ENCODE results near the gene AP1S3.

AP1S3 gene

DNA sequence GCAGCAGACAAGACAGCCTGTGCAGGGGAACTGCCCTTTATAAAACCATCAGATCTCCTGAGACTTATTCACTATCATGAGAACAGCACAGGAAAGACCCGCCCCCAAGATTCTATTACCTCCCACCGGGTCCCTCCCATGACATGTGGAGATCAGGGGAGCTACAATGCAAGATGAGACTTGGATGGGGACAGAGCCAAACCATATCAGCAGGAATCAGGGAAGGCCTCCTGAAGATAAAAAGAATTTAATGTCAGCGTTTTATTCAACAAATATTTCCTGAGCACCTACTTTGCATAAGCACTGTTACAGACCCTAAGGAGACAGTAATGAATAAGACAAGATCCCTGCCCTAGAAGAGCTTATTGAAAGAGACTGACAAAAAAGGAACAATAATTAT is 105.0 kb downstream of the AP1S3 start:
- no peaks in the 10 kb centered on the region for H3K36me3 ChIP-seq (replicated peaks)
- H3K4me1 ChIP-seq: no peaks in the 10 kb centered on the region
- no peaks in the 10 kb centered on the region for H3K9me3 ChIP-seq
- H3K27me3 ChIP-seq (ENCODE audit: low read depth): no peaks in the 10 kb centered on the region
- no peak for DNase-seq (ENCODE audit: low spot score in 2 of 2)
- in situ Hi-C loops (cut with MboI; ENCODE audit: low sequenced_read_pairs): no loop called here
- H3K4me3 ChIP-seq: no peak overlapping the region

- peaks cover 7% of the 10 kb centered on the region; the same call in 1 of the 2 replicates for H3K4me1 ChIP-seq
- no peaks in the 10 kb centered on the region for H3K27me3 ChIP-seq (ENCODE audit: low read depth)
- no peaks in the 10 kb centered on the region for H3K9me3 ChIP-seq
- H3K36me3 ChIP-seq (replicated peaks): no peaks in the 10 kb centered on the region
- H3K4me3 ChIP-seq: no peak overlapping the region
- in situ Hi-C loops (cut with MboI; ENCODE audit: low sequenced_read_pairs): no loop called here
- no peak for DNase-seq (ENCODE audit: low spot score in 2 of 2)
These were observed 105.9 kb downstream of the AP1S3 start for GRCh38 chr2:223731503-223731902.

- in situ Hi-C loops (cut with MboI; ENCODE audit: low sequenced_read_pairs): no loop called here
These were observed 107.6 kb downstream of the AP1S3 start for GRCh38 chr2:223729781-223730180.

GRCh38 chr2:223727562-223727961 is 109.8 kb downstream of the AP1S3 start:
- DNase-seq (ENCODE audit: low spot score in 2 of 2): peak; percentile 60 to 75
- Histone ChIP-seq H3K9me3 (no peaks in the 10 kb centered on the region), H3K27me3 (ENCODE audit: low read depth) (no peaks in the 10 kb centered on the region), H3K36me3 (replicated peaks) (no peaks in the 10 kb centered on the region), H3K4me3 (no peak overlapping the region), H3K4me1 (peaks cover 28% of the 10 kb centered on the region)
- in situ Hi-C loops (cut with MboI; ENCODE audit: low sequenced_read_pairs): no loop called here

More at GRCh38 chr2:223729781-223730180, 107.6 kb downstream of the AP1S3 start:
- H3K36me3 ChIP-seq (replicated peaks): no peaks in the 10 kb centered on the region
- H3K9me3 ChIP-seq: no peaks in the 10 kb centered on the region
- H3K27me3 ChIP-seq (ENCODE audit: low read depth): no peaks in the 10 kb centered on the region
- no peak for DNase-seq (ENCODE audit: low spot score in 2 of 2)
- H3K4me3 ChIP-seq: no peak overlapping the region
- H3K4me1 ChIP-seq: peaks cover 21% of the 10 kb centered on the region

GRCh38 chr2:223725986-223726970 is 111.1 kb downstream of the AP1S3 start:
- Histone ChIP-seq H3K4me1 (peaks cover 28% of the 10 kb centered on the region), H3K27me3 (ENCODE audit: low read depth) (no peaks in the 10 kb centered on the region), H3K36me3 (replicated peaks) (no peaks in the 10 kb centered on the region), H3K9me3 (no peaks in the 10 kb centered on the region), H3K4me3 (no peak overlapping the region)
- in situ Hi-C loops (cut with MboI; ENCODE audit: low sequenced_read_pairs): no loop called here
- no peak for DNase-seq (ENCODE audit: low spot score in 2 of 2)

DNA sequence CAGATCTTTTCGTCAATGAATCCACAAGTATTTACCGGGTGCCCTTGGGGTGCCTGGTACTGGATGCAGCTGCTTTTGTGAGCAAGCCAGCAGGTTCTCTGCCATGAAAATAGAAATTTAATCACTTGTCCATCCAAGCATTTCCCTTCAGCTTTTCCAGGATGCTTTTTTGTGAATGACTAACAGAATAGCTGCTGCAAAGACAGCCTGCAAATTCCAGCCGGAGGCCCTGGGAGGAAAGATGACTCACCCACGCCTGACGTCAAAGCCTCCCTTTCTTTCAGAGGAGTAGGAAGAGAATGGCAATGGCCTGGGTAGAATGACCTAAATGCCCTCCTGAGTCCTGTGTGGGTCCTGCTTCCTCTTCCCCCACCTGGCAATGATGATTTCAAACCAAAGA is 111.9 kb downstream of the AP1S3 start:
- H3K4me3 ChIP-seq: no peak overlapping the region
- no peaks in the 10 kb centered on the region for H3K9me3 ChIP-seq
- H3K36me3 ChIP-seq (replicated peaks): no peaks in the 10 kb centered on the region
- DNase-seq (ENCODE audit: low spot score in 2 of 2): peak; percentile 79 to 81
- H3K4me1 ChIP-seq: peaks cover 28% of the 10 kb centered on the region
- in situ Hi-C loops (cut with MboI; ENCODE audit: low sequenced_read_pairs): no loop called here
- no peaks in the 10 kb centered on the region for H3K27me3 ChIP-seq (ENCODE audit: low read depth)

- no peak overlapping the region for H3K4me3 ChIP-seq
- H3K4me1 ChIP-seq: peaks cover 28% of the 10 kb centered on the region
- no peaks in the 10 kb centered on the region for H3K27me3 ChIP-seq (ENCODE audit: low read depth)
- no peaks in the 10 kb centered on the region for H3K36me3 ChIP-seq (replicated peaks)
- in situ Hi-C loops (cut with MboI; ENCODE audit: low sequenced_read_pairs): no loop called here
- no peaks in the 10 kb centered on the region for H3K9me3 ChIP-seq
- no peak for DNase-seq (ENCODE audit: low spot score in 2 of 2)
These were observed 112.5 kb downstream of the AP1S3 start for GRCh38 chr2:223724861-223725260.

- no peak overlapping the region for H3K4me3 ChIP-seq
- in situ Hi-C loops (cut with MboI; ENCODE audit: low sequenced_read_pairs): no loop called here
- H3K27me3 ChIP-seq (ENCODE audit: low read depth): no peaks in the 10 kb centered on the region
- peak; percentile 42 to 65 for DNase-seq (ENCODE audit: low spot score in 2 of 2)
- H3K9me3 ChIP-seq: no peaks in the 10 kb centered on the region
- H3K4me1 ChIP-seq: peaks cover 28% of the 10 kb centered on the region
- H3K36me3 ChIP-seq (replicated peaks): no peaks in the 10 kb centered on the region
These were observed 113.4 kb downstream of the AP1S3 start for GRCh38 chr2:223723954-223724411.

GRCh38 chr2:223722226-223722625 is 115.2 kb downstream of the AP1S3 start:
- peaks cover 27% of the 10 kb centered on the region for H3K4me1 ChIP-seq
- in situ Hi-C loops (cut with MboI; ENCODE audit: low sequenced_read_pairs): no loop called here
- no peak overlapping the region for H3K4me3 ChIP-seq
- DNase-seq (ENCODE audit: low spot score in 2 of 2): no peak
- H3K9me3 ChIP-seq: no peaks in the 10 kb centered on the region
- no peaks in the 10 kb centered on the region for H3K27me3 ChIP-seq (ENCODE audit: low read depth)
- H3K36me3 ChIP-seq (replicated peaks): no peaks in the 10 kb centered on the region

GRCh38 chr2:223721746-223722145 is 115.6 kb downstream of the AP1S3 start:
- Histone ChIP-seq H3K4me1 (peaks cover 22% of the 10 kb centered on the region), H3K4me3 (no peak overlapping the region), H3K9me3 (no peaks in the 10 kb centered on the region), H3K27me3 (ENCODE audit: low read depth) (no peaks in the 10 kb centered on the region), H3K36me3 (replicated peaks) (no peaks in the 10 kb centered on the region)
- in situ Hi-C loops (cut with MboI; ENCODE audit: low sequenced_read_pairs): no loop called here
- no peak for DNase-seq (ENCODE audit: low spot score in 2 of 2)

- Histone ChIP-seq H3K9me3 (no peaks in the 10 kb centered on the region), H3K4me3 (no peak overlapping the region), H3K4me1 (peaks cover 13% of the 10 kb centered on the region), H3K27me3 (ENCODE audit: low read depth) (no peaks in the 10 kb centered on the region), H3K36me3 (replicated peaks) (no peaks in the 10 kb centered on the region)
- DNase-seq (ENCODE audit: low spot score in 2 of 2): no peak
- in situ Hi-C loops (cut with MboI; ENCODE audit: low sequenced_read_pairs): no loop called here
These were observed 117.0 kb downstream of the AP1S3 start for GRCh38 chr2:223720367-223720766.

- Histone ChIP-seq H3K4me3 (no peak overlapping the region), H3K36me3 (replicated peaks) (no peaks in the 10 kb centered on the region)
- in situ Hi-C loops (cut with MboI; ENCODE audit: low sequenced_read_pairs): no loop called here
These were observed 124.7 kb downstream of the AP1S3 start for GRCh38 chr2:223712642-223713041.

GRCh38 chr2:223711596-223712326 is 125.6 kb downstream of the AP1S3 start:
- H3K4me1 ChIP-seq: no peaks in the 10 kb centered on the region
- H3K9me3 ChIP-seq: no peaks in the 10 kb centered on the region
- H3K27me3 ChIP-seq (ENCODE audit: low read depth): no peaks in the 10 kb centered on the region
- no peak for DNase-seq (ENCODE audit: low spot score in 2 of 2)
- H3K4me3 ChIP-seq: no peak overlapping the region
- in situ Hi-C loops (cut with MboI; ENCODE audit: low sequenced_read_pairs): no loop called here
- H3K36me3 ChIP-seq (replicated peaks): no peaks in the 10 kb centered on the region

More at GRCh38 chr2:223712642-223713041, 124.7 kb downstream of the AP1S3 start:
- Histone ChIP-seq H3K4me1 (no peaks in the 10 kb centered on the region), H3K27me3 (ENCODE audit: low read depth) (no peaks in the 10 kb centered on the region), H3K9me3 (no peaks in the 10 kb centered on the region)
- DNase-seq (ENCODE audit: low spot score in 2 of 2): no peak

All from HAP-1 (cell line).